ENCODE measurements around the gene ANKZF1. TPM values are rescaled to one million over a fixed set of nuclear protein-coding genes. Genes with fewer than 3 reads are reported as not detected.

The ANKZF1 gene
- total RNA-seq, 4 donors from 2014 or later: 16.8 to 62.5 (median 52.7) TPM

GRCh38 chr2:219251656-219252055 lies 22.1 kb downstream of the ANKZF1 start:
- no peak for TF ChIP-seq CTCF (IDR thresholded peaks at IDR 0.05; ENCODE audit: low read depth)

- TF ChIP-seq CTCF (IDR thresholded peaks at IDR 0.05; ENCODE audit: low read depth): no peak
These were observed 22.5 kb downstream of the ANKZF1 start for GRCh38 chr2:219252084-219252483.

- TF ChIP-seq CTCF (IDR thresholded peaks at IDR 0.05; ENCODE audit: low read depth): no peak
These were observed 22.9 kb downstream of the ANKZF1 start for GRCh38 chr2:219252570-219252899.

- TF ChIP-seq CTCF (IDR thresholded peaks at IDR 0.05; ENCODE audit: low read depth): no peak
These were observed 23.5 kb downstream of the ANKZF1 start, which contains the start of gene TUBA4B for GRCh38 chr2:219252900-219253752. TUBA4B (plus strand) TSS chr2:219253243; CDS start chr2:219253408, 165 bp downstream.

GRCh38 chr2:219253753-219254589 lies 24.4 kb downstream of the ANKZF1 start, which contains the start of gene TUBA4A:
TUBA4A (minus strand) TSS chr2:219253918; CDS start chr2:219253858, 60 bp downstream.
- TF ChIP-seq CTCF (IDR thresholded peaks at IDR 0.05; ENCODE audit: low read depth): no peak

- TF ChIP-seq CTCF (IDR thresholded peaks at IDR 0.05; ENCODE audit: low read depth): no peak
These were observed 25.1 kb downstream of the ANKZF1 start for GRCh38 chr2:219254590-219255201.
